Endometrium (tissue), 2 donors: ENCODE measurements around the gene TUSC2.
A peak's percentile ranks its signal among the peaks of the same experiment; 100 is the strongest.
"Not testable (repeated sequence)": the region's sequence is repeated elsewhere in the genome, so short reads cannot be mapped to it uniquely, and the experiment has no call there.

Experiments
- FAIRE-seq: peaks from 2 replicates; lab custom pipeline; 2012; peaks lifted over from hg19 to GRCh38; lab: Jason Lieb, UNC
- donor health status: control.
- donor health status: control.

TUSC2 gene

GRCh38 chr3:50294089-50294488 lies 33.9 kb downstream of the TUSC2 start:
- FAIRE-seq: no peak

GRCh38 chr3:50293079-50293801 lies 34.8 kb downstream of the TUSC2 start:
- no peak for FAIRE-seq

GRCh38 chr3:50292159-50293078 lies 35.6 kb downstream of the TUSC2 start, which contains the start of gene IFRD2:
TSS of gene IFRD2 (minus strand) at chr3:50292429. CDS start at chr3:50292274, 155 bp downstream.
- FAIRE-seq: peak; percentile 98

GRCh38 chr3:50290161-50290641 lies 37.8 kb downstream of the TUSC2 start:
- no peak for FAIRE-seq

- FAIRE-seq: no peak
These were observed 38.9 kb downstream of the TUSC2 start for GRCh38 chr3:50289130-50289529.

- no peak for FAIRE-seq
These were observed 39.5 kb downstream of the TUSC2 start for GRCh38 chr3:50288387-50289007.

GRCh38 chr3:50287262-50287661 lies 40.8 kb downstream of the TUSC2 start:
- FAIRE-seq: no peak

- no peak for FAIRE-seq
These were observed 41.4 kb downstream of the TUSC2 start for GRCh38 chr3:50286322-50287227.

GRCh38 chr3:50284121-50284520 lies 43.9 kb downstream of the TUSC2 start:
- not testable (repeated sequence) for FAIRE-seq

GRCh38 chr3:50279255-50280016 lies 48.6 kb downstream of the TUSC2 start:
- FAIRE-seq: no peak

- FAIRE-seq: no peak
These were observed 49.2 kb downstream of the TUSC2 start, which contains the start of gene LSMEM2 for GRCh38 chr3:50278880-50279224. TSS of gene LSMEM2 (plus strand) at chr3:50279087. CDS start at chr3:50279114, 27 bp downstream.

GRCh38 chr3:50278123-50278879 lies 49.7 kb downstream of the TUSC2 start:
- FAIRE-seq: no peak

- no peak for FAIRE-seq
These were observed 51.3 kb downstream of the TUSC2 start for GRCh38 chr3:50276762-50277101.

- FAIRE-seq: no peak
These were observed 51.8 kb downstream of the TUSC2 start for GRCh38 chr3:50275996-50276761.

- no peak for FAIRE-seq
These were observed 52.7 kb downstream of the TUSC2 start for GRCh38 chr3:50275141-50275995.
